Natural killer cell treated with Interleukin-12 subunit alpha and Interleukin-12 subunit beta and Interleukin-15 and Interleukin-18, amount 100 ng/mL, for 72 hours (primary cell): ENCODE results near the gene SELENOO. TPM values are rescaled to one million over a fixed set of nuclear protein-coding genes. Genes with fewer than 3 reads are reported as not detected.

ENCODE experiments used
- ATAC-seq, 2 donors: fragments of 150-1000 bp; cut with Tn5 transposase in 1 of 2; sonication (Bioruptor Pico), chemical (Tn5 transposase) in 1 of 2; 2 replicates each; pipeline ENCODE4 v1.10.0; 2021
- DNase-seq: peaks from one replicate; pipeline ENCODE4 v3.0.0; 2022; ENCODE audit warnings: low spot score
- H3K27ac Mint-ChIP-seq, 2 donors: 1 replicate in 1 of 2; 2 replicates in 1 of 2; pipeline ENCODE4 v1.8.0; 2022; ENCODE audit warnings: mixed read lengths in 2 of 2, mild to moderate bottlenecking in 1 of 2, moderate library complexity in 1 of 2
- H3K27me3 Mint-ChIP-seq, 2 donors: 1 replicate in 1 of 2; 2 replicates in 1 of 2; pipeline ENCODE4 v1.8.0; 2022; ENCODE audit warnings: mixed read lengths in 2 of 2
- H3K36me3 Mint-ChIP-seq: one replicate; pipeline ENCODE4 v1.8.0; 2022; ENCODE audit warnings: mixed read lengths
- H3K4me1 Mint-ChIP-seq, 2 donors: 1 replicate in 1 of 2; 2 replicates in 1 of 2; pipeline ENCODE4 v1.8.0; 2022; ENCODE audit warnings: low read depth in 2 of 2, mixed read lengths in 2 of 2, mild to moderate bottlenecking in 1 of 2
- H3K4me3 Mint-ChIP-seq: one replicate; pipeline ENCODE4 v1.8.0; 2022; ENCODE audit warnings: mixed read lengths
- H3K9me3 Mint-ChIP-seq: 2 replicates; pipeline ENCODE4 v1.8.0; 2022; ENCODE audit warnings: mixed read lengths
- total RNA-seq, 2 donors: library from RNA; stranded (reverse); gene quantifications; one replicate each; pipeline ENCODE4 v1.2.3, GENCODE V29; 2022

The SELENOO gene
- total RNA-seq, 2 donors from 2014 or later = 23.4 to 43.3 TPM

DNA sequence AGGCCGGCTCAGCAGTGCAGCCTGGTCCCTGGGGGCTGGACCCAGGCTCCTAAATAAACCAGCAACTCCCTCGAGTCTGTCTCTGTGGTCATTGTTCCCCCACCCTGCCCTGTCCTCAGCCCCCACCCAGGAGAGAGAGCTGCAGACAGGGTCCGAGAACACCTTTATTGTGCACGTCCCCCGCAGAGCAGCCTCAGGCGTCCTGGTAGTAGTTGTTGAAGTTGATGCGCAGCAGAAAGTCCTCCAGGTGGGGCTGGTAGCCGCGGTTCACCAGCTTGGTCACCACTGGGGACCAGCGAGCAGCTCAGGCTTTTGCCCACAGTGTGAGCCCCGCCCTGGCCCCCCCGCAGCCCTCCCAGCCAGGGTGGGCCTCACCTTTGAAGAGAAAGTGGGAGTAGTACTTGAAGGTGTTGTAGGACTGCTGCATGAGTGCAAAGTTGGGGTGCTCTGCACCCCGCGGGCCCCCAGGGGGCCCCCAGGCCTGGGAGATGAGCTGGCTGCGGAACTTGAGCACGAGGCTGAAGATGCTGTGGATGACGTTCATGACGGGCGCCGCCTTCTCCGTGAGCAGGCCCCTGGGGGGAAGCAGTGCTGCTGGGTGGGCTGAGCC, 16.8 kb downstream of the SELENOO start:
- Mint-ChIP-seq H3K4me3 (no peak overlapping the region), H3K9me3 (no peaks in the 10 kb centered on the region), H3K4me1 (peaks cover 5 to 9% of the 10 kb centered on the region in 2 donors), H3K36me3 (peaks cover 10% of the 10 kb centered on the region), H3K27me3 (no peaks in the 10 kb centered on the region), H3K27ac (no peak overlapping the region)
- ATAC-seq = no peak
- DNase-seq = no peak

DNA sequence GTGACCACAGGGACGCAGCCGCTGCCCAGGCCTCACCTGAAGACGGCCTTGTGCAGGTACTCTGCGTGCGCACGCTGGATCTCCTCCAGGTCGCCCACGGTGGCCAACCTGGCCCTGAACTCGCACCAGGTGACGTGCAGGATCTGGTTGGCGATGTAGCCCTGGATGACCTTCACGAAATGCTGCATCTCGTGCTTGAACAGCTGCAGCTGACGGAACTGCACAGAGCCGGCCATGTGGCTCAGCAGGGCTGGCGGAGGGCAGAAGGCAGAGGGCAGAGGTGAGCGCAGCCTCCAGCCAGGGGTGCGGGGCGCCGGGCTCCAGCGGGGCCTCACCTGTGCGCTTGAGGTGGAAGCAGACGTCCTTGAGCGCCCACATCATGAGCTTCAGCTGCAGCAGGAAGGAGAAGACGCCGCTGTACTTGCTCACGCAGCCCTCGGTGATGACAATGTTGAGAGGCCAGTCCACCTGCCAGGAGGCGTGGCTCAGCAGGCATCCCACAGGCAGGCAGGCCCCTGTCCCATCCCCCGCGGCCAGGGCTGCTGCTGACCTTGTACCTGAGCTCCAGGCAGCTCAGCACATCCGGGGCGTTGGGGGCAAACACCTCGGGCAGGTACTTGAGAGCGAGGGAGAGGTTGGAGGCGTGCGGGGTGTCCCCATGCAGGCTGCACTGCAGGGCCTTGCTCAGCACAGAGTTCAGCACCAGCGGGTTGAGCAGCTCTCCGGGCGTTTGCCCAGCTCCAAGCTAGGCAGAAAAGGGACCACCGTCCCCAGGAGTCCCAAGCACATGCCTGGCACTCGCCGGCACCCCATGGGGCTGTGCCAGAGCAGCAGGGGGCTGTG, 17.6 kb downstream of the SELENOO start:
- H3K27me3 Mint-ChIP-seq = no peaks in the 10 kb centered on the region
- no peak for ATAC-seq
- no peak overlapping the region for H3K27ac Mint-ChIP-seq
- DNase-seq = no peak
- peaks cover 5 to 6% of the 10 kb centered on the region in 2 donors for H3K4me1 Mint-ChIP-seq
- H3K9me3 Mint-ChIP-seq = no peaks in the 10 kb centered on the region
- H3K4me3 Mint-ChIP-seq = no peak overlapping the region
- H3K36me3 Mint-ChIP-seq = peaks cover 6% of the 10 kb centered on the region

DNA sequence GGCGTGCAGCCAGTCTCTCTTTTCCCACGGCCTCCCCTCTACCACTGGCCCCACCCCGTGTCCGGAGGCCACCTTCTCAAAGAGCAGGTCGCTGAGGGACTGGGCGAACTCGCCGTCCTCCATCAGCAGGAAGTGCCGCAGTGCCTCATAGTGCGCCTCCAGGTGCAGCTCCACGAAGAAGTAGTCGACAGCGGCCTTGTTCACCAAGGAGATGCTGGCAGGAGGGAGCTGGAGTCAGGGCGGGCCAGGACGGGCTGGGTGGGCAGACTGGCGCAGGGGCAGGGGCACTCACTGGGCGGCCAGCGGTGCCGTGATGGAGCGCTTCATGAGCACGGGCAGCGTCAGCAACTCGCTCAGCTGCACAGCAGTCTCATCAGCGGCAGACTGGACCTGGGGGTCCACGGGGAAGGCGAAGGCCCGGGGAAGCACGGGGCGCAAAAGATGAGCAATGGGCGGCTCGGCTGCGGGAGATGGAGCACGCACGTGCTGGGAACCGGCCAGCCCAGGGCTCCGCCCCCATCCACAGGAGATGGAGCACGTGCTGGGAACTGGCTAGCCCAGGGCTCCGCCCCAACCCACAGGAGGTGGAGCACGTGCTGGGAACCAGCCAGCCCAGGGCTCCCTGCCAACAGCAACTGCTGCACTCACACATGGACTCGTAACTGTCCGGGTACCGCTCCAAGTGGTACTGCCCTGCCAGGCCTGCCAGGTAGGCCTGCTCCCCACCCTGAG, 18.4 kb downstream of the SELENOO start:
- peaks cover 6% of the 10 kb centered on the region for H3K36me3 Mint-ChIP-seq
- H3K27me3 Mint-ChIP-seq = no peaks in the 10 kb centered on the region
- DNase-seq (no peak), ATAC-seq (no peak)
- peaks cover 5 to 6% of the 10 kb centered on the region in 2 donors for H3K4me1 Mint-ChIP-seq
- H3K27ac Mint-ChIP-seq = no peak overlapping the region
- H3K9me3 Mint-ChIP-seq = no peaks in the 10 kb centered on the region
- no peak overlapping the region for H3K4me3 Mint-ChIP-seq

DNA sequence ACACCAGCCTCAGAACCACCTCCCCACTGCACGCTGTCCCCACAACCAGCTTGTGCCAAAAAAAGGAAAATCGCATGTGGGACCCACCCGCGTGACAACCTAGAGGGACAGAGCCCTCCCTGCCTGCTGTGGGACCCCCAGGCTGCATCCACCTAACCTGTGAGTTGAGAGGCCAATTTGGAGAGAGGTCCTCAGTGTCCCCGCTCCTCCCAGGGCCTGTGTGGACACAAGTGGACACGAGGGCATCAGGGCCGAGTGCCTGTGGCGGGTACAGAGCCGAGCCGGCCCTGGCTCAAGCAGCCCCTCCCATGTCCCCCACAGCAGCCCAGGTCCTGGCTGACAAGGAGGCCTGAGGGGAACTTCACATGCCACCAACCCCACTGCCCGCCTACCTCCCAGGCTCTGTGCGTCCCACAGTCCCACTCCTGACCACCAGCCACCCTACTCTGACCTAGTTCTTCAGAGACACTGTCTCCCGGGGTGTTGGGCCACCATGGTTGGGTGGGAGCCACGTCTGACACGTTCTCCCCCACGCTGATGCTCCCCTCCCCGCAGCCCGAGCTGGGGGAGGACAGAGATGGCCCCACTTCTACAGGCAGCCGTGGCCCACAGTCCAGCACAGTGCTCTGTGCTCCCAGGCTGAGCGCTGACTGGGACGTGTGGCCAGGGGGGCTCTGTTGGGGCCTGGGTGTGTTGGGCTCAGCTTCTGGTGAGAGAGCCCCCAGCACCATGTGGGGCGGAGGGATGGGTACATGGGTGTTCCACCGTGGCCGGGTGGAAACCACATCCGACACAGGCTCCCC, 19.2 kb downstream of the SELENOO start:
- H3K27ac Mint-ChIP-seq = no peak overlapping the region
- H3K36me3 Mint-ChIP-seq = peaks cover 1% of the 10 kb centered on the region
- ATAC-seq (no peak), DNase-seq (no peak)
- H3K4me3 Mint-ChIP-seq = no peak overlapping the region
- no peaks in the 10 kb centered on the region for H3K27me3 Mint-ChIP-seq
- peaks cover under 1 to 2% of the 10 kb centered on the region in 2 donors for H3K4me1 Mint-ChIP-seq
- H3K9me3 Mint-ChIP-seq = no peaks in the 10 kb centered on the region

DNA sequence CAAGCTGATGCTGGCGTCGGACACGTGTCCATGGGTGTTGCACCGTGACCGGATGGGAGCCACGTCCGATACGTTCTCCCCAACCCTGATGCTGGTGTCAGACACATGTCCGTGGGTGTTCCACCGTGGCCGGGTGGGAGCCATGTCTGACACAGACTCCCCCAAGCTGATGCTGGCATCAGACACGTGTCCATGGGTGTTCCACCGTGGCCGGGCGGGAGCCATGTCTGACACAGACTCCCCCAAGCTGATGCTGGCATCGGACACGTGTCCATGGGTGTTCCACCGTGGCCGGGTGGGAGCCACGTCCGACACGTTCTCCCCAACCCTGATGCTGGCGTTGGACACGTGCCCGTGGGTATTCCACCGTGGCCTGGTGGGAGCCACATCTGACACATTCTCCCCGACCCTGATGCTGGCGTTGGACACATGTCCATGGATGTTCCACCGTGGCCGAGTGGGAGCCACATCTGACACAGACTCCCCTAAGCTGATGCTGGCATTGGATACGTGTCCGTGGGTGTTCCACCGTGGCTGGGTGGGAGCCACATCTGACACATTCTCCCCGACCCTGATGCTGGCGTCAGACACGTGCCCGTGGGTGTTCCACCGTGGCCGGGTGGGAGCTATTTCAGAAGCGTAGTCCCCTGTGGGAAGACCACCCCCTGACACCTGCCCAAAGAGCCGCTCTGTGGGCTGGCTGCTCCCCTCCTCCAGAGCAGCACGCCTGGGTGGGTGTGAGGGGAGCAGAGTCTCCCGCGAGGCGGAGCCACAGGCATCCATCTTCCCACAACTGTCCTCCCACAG, 20.0 kb downstream of the SELENOO start:
- no peak for ATAC-seq
- no peak overlapping the region for H3K27ac Mint-ChIP-seq
- no peaks in the 10 kb centered on the region for H3K9me3 Mint-ChIP-seq
- H3K4me3 Mint-ChIP-seq = no peak overlapping the region
- no peaks in the 10 kb centered on the region for H3K27me3 Mint-ChIP-seq
- DNase-seq = no peak
- H3K36me3 Mint-ChIP-seq = no peaks in the 10 kb centered on the region
- H3K4me1 Mint-ChIP-seq = no peaks in the 10 kb centered on the region

DNA sequence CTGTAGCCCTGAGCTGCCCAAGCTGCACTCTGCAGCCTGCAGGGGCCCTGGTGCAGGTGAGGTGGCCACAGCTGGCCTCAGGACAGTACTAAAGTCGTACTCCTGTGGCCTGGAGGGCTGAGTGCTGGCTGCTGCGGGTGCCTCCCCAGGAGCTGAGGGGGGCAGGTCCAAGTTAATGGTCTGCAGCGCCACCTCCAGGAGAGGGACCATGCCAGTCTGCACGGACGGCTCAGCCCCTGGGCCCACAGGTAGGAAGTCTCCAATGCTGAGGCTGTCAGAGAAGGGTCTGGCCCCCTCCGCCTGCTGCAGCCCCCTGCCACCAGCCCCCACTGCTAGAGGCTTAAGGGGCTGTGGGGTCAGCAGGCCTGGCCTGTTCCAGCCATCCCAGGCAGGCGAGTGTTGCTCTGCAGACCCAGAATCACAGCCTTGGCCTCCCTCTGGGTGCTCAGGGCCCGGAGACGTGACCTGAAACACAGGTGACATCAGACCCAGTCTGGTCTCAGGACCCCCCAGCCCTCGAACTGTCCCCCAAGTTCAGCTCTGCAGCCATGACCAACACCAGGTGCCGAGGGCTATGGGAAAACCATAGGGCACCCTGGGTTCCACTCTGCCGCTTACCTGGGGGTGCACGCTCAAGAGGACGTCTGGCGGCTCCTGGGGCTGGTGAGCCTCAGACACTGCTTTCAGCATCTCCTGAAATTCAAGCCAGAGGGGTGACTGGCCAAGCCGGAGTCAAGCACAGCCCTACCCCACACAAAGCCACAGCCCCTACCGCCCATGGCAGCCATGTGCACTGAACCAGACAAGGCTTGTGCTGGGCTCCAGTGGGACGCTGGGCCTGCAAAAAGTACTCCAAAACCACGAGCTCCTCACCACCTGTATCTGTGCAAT, 20.8 kb downstream of the SELENOO start:
- no peak for ATAC-seq
- no peak overlapping the region for H3K27ac Mint-ChIP-seq
- H3K36me3 Mint-ChIP-seq = no peaks in the 10 kb centered on the region

DNA sequence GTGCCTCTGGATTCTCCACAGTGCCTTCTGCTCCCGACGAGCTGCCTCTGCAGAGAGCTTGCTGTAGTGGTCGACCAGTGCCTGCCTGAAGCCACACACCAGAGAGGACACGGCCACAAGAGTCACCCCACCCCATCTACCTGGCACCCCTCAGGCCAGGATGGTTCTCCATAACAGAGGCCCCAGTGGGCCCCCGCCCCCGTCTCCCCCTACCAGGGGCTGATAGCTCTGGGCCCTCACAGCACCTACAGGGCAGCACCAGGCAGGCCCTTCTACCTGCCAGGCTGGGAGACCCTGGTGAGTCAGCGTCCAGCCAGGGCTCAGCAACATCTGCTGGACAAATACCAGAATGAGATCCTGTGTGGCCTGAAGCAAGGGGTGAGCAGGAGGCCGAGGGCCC, 21.7 kb downstream of the SELENOO start:
- no peak for ATAC-seq
- DNase-seq = no peak
- Mint-ChIP-seq H3K27ac (no peak overlapping the region), H3K27me3 (no peaks in the 10 kb centered on the region), H3K4me3 (no peak overlapping the region), H3K36me3 (no peaks in the 10 kb centered on the region), H3K4me1 (peaks cover 0 to 3% of the 10 kb centered on the region in 2 donors), H3K9me3 (no peaks in the 10 kb centered on the region)

More for the DNA sequence above, 20.8 kb downstream of the SELENOO start:
- no peaks in the 10 kb centered on the region for H3K4me1 Mint-ChIP-seq
- no peaks in the 10 kb centered on the region for H3K9me3 Mint-ChIP-seq
- no peaks in the 10 kb centered on the region for H3K27me3 Mint-ChIP-seq
- no peak overlapping the region for H3K4me3 Mint-ChIP-seq
- no peak for DNase-seq

DNA sequence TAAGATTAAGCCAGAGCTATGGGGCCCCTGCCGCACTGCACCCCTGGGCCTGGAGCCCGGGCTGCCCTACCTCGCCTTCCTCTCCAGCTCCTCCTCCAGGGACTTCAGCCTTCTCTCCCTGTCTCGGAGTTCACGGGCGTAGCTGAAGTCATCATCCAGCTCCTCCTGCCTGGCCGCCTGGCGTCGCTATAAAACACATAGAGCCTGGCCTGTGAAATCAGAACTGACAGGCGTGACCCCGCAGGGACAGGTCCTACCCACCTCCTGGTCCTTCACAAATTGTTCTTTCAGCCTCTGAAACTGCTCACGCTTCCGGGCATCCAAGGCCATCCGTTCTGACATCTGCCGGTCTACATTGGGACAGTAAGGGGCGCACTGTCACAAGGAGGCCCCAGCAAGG, 23.3 kb downstream of the SELENOO start:
- Mint-ChIP-seq H3K9me3 (no peaks in the 10 kb centered on the region), H3K27ac (no peak overlapping the region), H3K36me3 (no peaks in the 10 kb centered on the region), H3K4me1 (peaks cover 0 to 10% of the 10 kb centered on the region in 2 donors), H3K4me3 (no peak overlapping the region), H3K27me3 (no peaks in the 10 kb centered on the region)
- ATAC-seq (no peak), DNase-seq (no peak)

DNA sequence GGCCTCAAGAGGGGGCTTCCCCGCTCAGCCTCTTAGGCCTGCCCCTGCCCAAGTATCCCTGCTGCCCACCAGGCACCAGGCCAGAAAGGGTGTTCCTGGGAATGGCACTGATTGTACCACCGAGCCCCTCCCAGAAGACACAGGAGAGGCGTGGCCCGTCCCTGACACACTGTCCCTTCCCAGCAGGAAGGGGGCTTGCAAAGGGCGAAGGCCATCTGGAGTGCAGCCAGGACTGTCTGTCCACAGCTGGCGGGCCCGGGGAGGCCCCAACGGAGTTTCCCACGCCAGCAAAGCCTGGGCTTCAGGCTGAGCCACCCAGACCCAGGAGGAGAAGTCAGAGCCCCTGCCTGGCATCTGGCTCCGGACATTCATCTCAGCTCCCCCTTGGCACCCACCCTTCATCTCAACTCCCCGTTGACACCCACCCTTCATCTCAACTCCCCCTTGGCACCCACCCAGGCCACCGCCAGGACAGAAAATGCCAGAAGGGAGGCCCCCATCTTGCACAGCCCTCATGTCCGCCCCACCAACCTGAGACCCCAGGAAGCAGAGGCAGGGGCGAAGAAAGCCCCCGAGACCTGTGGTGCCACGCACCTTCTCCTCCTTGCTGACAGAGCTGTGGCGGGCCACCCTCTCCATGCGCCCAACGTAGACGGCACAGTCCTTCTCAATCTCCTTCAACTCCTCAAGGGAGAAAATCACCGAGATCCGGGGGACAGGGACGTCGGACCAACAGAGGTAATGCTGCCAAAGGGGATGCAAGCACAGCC, 24.6 kb downstream of the SELENOO start:
- Mint-ChIP-seq H3K27ac (no peak overlapping the region), H3K4me3 (no peak overlapping the region), H3K4me1 (peaks cover 0 to 10% of the 10 kb centered on the region in 2 donors), H3K27me3 (no peaks in the 10 kb centered on the region), H3K9me3 (no peaks in the 10 kb centered on the region), H3K36me3 (no peaks in the 10 kb centered on the region)
- ATAC-seq (no peak), DNase-seq (no peak)

DNA sequence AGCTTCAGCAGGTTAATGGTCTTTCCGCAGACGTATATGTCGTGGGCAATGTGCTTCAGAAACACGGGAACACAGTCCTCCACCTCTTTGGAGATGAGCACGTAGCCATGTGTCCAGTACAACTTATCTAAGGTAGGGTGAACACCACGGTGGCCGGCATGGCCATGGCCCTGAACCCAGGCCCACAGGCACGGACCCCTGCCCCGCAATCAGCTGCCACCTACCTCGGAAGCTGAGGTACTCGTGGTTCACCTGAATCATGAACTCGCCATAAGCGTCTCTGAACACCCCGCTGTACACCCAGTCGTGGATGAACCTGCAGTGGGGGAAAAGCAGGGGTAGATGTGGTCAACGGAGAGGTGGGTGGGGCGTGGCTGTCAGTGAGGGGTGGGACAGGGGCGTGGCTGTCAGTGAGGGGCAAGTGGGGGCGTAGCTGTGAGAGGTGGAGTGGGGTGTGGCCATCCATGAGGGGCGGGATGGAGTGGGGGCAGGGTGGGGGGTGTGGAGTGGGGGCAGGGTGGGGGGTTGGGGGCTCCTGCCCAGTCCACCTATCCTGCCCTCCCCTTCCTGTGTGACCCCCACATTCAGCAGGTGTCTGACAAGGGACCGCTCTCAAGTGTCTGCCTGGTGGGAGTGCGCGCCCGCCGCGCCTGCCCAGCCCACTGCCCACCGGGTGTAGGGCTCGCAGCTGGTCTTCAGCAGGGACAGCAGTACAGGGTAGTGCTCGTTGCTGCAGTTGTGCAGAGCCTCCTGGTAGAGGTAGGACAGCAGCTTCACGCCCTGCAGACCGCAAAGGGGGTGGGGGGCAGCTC, 25.5 kb downstream of the SELENOO start:
- H3K27me3 Mint-ChIP-seq = no peaks in the 10 kb centered on the region
- H3K4me1 Mint-ChIP-seq = peaks cover 0 to 10% of the 10 kb centered on the region in 2 donors
- H3K4me3 Mint-ChIP-seq = no peak overlapping the region
- no peak overlapping the region for H3K27ac Mint-ChIP-seq
- DNase-seq (no peak), ATAC-seq (no peak)
- no peaks in the 10 kb centered on the region for H3K9me3 Mint-ChIP-seq
- no peaks in the 10 kb centered on the region for H3K36me3 Mint-ChIP-seq

DNA sequence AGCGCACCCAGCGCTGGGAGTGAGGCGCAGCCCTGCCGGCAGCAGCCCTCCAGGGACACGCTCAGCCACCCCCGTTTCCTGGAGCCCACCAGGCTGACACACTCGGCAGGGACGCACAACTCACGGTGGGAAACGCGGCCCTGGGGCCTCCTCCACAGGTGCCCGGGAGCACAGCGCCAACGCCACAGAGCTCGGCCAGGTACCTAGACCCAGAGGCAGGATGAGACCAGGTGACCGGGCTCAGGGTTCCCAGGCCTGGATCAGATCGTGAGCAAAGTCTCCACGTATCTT, 26.0 kb downstream of the SELENOO start:
- no peak for DNase-seq
- no peaks in the 10 kb centered on the region for H3K27me3 Mint-ChIP-seq
- no peaks in the 10 kb centered on the region for H3K36me3 Mint-ChIP-seq
- no peak overlapping the region for H3K27ac Mint-ChIP-seq
- H3K4me1 Mint-ChIP-seq = peaks cover 0 to 10% of the 10 kb centered on the region in 2 donors
- no peak overlapping the region for H3K4me3 Mint-ChIP-seq
- no peaks in the 10 kb centered on the region for H3K9me3 Mint-ChIP-seq
- no peak for ATAC-seq
